OCI-LY7 (cell line): ENCODE results near the gene TNFSF13.

Experiments used
- EZH2phosphoT487 ChIP-seq: fragments of 200-600 bp; sonication (generic); IDR thresholded peaks from 2 replicates; pipeline ENCODE4 v1.6.1; 2018; ENCODE audit warnings: low read depth, borderline replicate concordance, mild to moderate bottlenecking, mixed run types, antibody characterized with exemption, low read length, moderate library complexity, mixed read lengths
- TF ChIP-seq, protein P1 (sequence below): fragments of 200-600 bp; sonication (generic); conservative IDR thresholded peaks from 2 replicates; pipeline ENCODE4 v1.5.1; 2014; ENCODE audit warnings: mild to moderate bottlenecking, antibody characterized with exemption, low read length, moderate library complexity, mixed read lengths

DNA sequence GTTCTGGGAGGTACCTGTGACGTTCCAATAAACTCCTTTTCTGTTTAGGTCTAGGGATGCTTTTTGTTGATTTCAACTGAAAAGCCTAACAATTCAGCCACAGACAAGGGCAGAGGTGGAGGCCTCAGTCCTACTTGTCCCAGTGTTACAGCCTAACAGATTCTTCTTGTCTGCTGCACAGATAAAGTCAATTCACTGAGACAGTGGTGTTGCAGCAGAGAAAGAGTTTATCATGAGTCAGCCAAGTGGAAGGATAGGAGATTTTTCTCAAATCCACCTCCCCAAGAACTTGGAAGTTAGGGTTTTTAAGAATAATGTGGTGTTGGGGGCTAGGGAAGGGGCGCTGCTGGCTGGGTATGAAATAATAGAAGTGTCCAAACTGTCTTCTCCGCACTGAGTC, 20.5 kb upstream of the TNFSF13 start:
- TF ChIP-seq, protein P1, sequence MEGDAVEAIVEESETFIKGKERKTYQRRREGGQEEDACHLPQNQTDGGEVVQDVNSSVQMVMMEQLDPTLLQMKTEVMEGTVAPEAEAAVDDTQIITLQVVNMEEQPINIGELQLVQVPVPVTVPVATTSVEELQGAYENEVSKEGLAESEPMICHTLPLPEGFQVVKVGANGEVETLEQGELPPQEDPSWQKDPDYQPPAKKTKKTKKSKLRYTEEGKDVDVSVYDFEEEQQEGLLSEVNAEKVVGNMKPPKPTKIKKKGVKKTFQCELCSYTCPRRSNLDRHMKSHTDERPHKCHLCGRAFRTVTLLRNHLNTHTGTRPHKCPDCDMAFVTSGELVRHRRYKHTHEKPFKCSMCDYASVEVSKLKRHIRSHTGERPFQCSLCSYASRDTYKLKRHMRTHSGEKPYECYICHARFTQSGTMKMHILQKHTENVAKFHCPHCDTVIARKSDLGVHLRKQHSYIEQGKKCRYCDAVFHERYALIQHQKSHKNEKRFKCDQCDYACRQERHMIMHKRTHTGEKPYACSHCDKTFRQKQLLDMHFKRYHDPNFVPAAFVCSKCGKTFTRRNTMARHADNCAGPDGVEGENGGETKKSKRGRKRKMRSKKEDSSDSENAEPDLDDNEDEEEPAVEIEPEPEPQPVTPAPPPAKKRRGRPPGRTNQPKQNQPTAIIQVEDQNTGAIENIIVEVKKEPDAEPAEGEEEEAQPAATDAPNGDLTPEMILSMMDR: no peak
- no peak for TF ChIP-seq EZH2phosphoT487
